GM18502 (cell line): ENCODE measurements around the gene CARS2.
"Not testable (repeated sequence)": the region's sequence is repeated elsewhere in the genome, so short reads cannot be mapped to it uniquely, and the experiment has no call there.

Experiments used
- ATAC-seq: cut with Tn5 transposase; IDR thresholded peaks from one replicate; pipeline ENCODE4 v1.9.1; 2021; ENCODE audit warnings: mild to moderate bottlenecking; ENCODE audit not compliant: unreplicated experiment, poor library complexity

Gene CARS2

DNA sequence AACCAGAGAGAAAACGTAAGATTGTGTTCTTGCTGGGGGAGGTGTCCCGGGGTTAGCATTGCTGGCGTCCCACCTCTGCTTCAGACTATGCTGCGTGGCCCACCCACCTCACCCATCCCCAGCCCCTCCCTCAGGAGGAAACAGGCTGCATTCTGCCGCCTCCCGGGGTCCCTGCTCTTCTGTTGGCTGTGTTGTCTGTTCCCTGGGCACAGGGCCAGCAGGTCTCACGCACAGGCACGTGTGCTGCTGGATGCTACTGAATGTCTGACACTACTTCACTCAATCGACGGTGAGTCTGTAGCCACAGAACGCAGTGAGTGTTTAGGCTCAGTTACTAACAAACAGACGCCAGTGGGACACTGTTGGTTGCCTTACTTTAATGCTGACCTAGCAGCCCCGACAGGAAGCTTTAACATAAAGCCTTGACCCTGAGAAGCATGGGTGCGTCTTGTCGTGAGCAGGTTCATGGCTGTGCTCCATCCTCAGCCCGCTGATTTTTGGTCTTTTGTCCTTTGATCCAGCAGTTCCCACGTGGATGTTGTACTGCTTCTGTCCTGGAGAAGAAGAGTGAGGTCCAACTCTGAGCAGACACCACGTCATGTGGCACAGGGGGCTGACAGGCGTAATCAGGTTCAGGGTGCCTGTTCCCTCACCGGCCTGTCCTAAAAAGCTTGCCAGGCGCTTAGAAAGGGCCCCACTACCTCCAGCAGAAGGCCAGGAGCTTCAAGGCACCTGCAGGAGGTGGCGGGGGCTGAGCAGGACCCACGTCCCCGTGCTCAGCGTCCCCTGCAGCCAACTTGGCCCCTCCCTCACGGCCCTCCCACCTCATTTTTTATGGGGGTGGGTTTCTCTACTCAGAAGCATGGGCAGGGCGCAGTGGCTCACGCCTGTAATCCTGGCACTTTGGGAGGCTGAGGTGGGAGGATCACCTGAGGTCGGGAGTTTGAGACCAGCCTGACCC lies 64.6 kb downstream of the CARS2 start:
- ATAC-seq: no peak

DNA sequence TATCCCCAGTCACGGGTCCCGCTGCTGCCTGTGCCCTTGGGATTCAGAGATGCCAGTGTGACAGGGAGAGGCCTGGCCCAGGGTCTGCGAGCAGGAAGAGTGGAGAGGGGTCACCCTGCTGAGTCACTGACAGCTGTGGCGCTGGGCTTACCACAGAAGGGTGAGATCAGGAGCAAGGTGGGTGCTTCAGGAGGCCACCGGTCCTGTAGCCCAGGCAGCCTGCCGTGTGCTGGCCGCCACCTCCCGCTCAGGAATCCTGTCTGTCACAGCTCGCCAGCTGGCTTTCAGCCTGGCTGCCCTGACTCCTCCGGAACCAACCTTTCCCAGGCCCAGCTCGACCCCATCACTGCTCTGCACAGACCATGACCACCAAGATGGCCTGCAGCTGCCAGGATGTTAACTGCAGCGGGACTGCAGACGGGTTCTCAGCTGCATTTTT lies 65.3 kb downstream of the CARS2 start:
- no peak for ATAC-seq

DNA sequence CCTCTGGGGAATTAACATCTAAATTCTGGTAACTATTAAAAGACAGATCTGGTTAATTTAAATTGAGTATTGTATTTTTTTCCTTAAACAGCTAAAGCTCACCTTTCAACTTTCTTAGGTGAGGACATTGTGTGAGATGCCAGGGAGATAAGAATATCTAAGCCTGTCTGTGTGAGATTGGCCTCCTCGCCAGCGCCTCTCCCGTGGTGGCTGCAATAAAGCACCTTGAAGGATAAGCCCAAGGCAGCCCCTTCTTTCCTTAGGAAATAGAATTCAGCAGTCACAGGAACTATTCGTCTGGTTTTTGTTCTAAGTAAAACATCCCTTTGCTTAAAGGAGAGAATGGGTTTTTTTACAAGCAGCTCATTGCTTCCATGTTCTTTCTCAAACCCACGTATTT lies 66.0 kb downstream of the CARS2 start:
- ATAC-seq: no peak

DNA sequence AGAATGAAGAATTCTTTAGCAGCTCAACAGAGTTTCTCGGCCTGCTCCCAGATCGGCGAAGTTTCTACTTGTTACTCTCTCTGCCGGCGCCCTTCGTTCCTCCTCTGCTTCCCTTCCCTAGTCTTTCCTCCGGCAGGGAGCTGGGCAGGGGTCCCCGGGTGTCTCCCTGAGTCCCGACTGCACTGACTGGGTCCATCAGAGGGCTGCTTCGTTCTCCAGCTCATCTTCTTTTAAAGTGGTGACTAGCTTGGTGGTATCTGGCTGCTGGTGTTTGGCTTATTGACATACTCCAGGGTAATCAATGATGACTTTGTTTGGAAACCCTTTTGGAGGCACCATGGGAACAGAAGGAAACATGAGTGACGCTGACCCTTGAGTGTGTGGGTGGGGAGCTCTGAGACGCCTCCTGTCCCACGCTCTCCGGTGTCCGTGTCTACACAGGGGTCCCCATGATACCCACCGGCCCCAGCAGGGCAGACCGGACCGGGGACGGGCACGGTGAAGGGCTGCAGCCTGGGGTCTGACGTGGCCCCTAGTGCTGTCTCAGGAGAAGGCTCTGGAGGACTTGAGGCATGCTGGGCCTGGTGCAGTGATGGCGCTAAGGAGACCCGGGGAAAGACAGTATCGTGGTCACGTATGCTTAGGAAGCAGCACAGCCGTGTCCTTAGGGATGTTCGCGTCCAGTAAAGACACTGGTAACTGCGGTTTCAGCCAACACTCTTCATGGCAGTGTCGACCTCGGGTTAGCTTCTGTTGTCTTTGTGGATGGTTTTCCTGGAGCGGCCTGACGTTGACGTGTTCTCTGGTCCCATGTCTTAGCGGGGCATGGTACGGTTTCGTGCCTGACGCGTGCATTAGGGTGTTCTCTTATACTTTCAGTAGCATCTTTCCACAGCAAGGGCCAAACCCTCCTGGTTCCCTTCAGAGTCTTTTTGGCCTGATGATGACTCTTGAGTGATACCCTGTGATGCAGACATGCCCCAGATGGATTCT lies 66.8 kb downstream of the CARS2 start:
- no peak for ATAC-seq

DNA sequence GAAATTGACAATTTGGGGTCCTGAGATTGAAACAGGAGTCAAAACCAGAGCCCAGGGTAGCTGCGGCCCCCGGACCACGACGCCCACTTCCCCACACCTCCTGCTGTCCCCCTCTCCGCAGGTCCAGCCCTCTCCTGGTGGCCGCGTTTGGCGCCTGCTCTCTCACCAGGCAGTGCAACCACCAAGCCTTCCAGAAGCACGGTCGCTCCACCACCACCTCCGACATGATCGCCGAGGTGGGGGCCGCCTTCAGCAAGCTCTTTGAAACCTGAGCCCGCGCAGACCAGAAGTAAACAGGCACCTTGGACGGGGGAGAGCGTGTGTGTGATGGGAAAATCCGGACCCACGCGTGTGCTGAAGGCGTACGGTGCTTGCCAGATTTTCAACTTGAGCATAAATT lies 67.7 kb downstream of the CARS2 start:
- no peak for ATAC-seq

DNA sequence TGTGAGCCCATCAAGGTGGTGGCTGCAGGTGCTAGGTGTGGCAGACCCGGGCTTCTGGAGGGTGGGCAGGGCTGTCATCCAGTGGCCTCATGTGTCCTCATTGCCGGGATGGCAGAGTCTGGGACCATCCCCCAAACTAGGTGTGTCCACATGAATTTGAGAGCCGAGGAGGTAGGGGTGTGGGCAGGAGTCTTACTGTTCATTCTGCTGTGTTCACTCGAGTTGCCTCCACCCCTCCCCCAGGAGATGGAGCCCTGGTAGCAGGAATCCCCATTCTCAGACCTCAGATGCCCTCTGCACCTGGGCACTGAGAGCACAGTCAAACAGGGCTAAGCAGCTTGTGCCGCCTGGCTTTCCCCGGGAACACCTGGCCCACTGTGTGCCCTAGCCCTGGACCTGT lies 68.2 kb downstream of the CARS2 start:
- no peak for ATAC-seq

DNA sequence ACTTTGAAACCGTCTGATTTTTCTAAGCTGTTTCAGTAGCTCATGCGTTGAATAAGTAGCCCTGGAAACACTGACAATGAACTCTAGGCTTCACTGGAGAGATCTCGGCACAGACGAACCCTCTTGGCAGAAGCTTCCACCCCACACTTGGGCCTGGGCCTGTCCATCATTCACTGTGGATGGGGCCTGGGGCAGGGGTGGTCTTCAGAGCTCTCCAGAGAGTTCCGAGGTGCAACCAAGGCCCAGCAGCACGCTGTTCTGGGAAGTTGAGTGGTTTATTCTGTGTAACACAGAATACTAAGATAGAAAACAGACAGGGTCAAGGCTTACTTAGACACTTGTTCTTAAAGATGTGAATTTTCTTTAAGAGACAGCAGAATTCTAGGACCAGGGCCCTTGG lies 68.6 kb downstream of the CARS2 start:
- ATAC-seq: no peak

DNA sequence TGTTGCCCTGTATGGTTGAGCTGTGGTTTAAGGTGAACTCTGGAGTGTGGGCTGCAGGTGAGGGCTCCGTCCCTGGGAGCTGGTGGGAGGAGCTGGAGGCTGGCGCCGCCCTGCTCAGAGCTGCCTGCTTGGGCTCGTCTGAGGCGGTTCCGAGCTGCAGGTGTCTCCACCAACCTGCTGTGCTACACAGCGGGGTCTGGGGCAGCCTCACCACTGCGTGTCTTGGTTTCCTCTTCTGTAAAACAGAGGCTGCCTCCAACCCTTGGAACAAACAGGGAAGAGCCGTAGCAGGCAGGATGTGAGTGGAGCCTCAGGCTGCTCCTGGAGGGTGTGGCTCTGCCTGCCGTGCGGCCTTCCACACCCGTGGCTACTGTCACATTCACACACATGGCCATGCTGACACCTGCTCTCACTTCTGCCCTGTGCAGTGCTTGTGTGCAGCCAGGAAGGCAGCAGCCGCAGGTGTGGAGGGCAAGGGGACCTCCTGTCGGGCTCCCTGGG lies 69.2 kb downstream of the CARS2 start:
- no peak for ATAC-seq

DNA sequence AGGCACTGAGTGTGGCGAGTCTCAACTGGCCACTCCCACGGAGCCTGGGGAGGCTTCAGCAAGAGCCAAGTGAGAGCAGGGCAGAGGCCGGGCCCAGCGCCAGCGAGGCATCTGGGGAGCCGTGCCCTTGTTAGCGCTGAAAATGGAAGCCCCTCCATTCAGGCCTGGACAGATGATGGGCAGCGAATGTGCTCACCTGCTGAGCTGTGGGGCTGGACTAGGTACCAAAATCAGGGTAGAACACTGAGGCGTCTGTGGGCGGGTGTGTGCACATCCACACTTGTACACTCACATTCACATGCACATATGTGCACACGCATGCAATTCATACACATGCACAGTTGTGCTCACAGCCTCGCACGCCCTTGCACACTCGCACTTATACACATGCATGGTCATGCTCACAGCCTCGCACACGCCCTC lies 69.9 kb downstream of the CARS2 start:
- no peak for ATAC-seq

DNA sequence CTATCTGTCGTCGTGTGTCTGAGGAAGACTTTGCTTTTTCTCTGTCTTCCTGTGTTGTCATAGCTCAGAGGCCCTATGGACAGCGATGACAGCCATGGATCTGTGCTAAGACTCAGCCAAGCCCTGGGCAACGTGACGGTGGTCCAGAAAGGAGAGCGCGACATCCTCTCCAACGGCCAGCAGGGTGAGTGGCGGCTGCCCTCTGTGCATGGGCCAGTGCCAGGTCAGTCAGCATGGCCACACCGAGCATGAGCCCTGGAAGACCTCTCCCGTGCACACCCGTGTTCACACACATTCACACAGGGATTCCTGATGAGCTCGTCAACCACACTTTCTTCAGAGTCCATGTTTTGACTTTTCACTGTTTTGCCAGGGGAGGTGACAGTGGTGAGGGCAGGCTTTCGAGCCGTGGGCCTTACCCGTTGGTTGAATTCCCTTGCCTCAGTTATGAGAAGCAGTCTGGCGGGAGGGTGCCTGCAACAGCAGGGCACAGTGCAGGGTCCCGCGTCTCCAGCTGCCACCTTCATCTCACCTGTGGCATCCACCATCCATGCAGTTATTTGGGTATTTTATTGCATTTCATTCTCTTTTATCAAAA lies 70.4 kb downstream of the CARS2 start:
- ATAC-seq: no peak

DNA sequence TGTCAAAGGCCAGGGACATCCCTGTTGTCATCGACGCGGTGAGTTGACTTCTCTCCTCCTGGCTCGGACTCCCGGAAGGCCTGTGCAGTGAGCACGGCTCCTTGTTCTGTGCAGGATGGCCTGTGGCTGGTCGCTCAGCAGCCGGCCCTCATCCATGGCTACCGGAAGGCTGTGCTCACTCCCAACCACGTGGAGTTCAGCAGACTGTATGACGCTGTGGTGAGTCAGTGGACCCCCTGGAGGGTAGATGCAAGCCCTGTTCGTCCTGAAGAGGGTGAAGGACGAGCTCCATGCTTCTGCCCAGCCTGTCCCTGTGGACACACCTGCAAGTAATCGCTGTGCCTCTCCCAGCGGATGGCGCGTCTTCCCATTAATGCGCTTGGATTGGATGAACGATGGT lies 71.4 kb downstream of the CARS2 start:
- ATAC-seq: no peak

DNA sequence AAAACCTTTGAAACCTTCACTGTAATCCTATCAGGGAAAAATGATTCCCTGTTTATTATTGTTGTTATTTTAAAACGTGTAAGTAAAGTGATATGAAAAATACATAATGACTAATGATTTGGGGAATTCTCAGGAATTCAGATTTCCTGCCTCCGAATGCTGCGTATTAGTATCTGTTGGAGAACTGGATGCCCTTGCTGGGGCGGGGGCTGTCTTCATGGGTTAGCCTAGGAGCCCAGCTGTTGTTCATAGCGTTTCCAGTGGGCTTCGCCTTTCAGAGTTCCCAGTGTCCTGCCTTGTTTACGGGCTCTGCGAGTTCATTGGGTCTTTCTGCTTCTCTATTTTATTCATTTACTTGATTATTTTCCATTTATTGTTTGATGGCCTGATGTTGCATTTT lies 72.1 kb downstream of the CARS2 start:
- no peak for ATAC-seq

DNA sequence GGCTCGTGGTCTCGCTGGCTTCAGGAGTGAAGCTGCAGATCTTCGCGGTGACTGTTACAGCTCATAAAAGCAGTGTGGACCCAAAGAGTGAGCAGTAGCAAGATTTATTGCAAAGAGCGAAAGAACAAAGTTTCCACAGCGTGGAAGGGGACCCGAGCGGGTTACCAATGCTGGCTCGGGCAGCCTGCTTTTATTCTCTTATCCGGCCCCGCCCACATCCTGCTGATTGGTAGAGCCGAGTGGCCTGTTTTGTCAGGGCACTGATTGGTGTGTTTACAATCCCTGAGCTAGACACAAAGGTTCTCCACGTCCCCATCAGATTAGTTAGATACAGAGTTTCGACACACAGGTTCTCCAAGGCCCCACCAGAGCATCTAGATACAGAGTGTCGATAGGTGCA lies 73.7 kb downstream of the CARS2 start:
- not testable (repeated sequence) for ATAC-seq

DNA sequence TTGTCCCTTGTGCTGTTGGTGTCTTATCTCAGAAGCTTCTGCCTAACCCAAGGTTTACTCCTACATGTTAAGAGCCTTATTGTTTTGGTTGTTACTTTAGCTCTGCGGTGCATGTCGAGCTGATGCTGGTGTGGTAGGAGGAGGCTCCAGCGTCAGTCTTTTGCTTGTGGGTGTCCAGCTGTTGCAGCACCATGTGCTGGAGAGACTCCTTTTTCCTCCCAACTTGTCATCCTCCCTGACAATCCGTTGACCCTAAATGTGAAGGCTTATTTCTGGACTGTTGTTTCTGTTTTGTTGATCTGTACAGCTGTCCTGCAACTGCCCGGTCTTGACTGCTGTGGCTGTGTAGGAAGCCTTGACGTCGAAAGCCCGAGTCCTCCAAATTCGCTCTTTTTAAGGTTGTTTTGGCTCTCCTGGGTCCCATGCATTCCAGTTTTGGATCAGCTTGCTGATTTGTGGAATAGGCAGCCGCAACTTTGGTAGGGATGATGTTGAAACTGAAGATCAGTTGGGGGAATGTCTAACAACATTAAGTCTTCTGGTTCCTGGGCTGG lies 75.3 kb downstream of the CARS2 start:
- no peak for ATAC-seq

DNA sequence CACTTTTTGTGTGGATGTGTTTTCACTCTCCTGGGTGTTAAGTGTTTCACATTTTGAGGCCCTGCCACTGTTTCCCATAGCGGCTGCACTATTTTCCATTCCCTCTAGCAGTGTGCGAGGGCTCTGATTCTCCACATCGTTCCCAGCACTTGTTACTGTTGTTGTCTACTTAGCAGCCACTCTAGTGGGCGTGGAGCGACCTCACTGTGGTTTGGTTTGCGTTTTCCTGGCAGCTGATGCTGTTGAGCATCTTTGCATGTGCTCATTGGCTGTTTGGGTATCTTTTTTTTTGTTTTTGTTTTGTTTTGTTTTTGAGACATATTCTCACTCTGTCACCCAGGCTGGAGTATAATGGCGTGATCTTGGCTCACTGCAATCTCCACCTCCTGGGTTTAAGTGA lies 76.2 kb downstream of the CARS2 start:
- ATAC-seq: no peak

DNA sequence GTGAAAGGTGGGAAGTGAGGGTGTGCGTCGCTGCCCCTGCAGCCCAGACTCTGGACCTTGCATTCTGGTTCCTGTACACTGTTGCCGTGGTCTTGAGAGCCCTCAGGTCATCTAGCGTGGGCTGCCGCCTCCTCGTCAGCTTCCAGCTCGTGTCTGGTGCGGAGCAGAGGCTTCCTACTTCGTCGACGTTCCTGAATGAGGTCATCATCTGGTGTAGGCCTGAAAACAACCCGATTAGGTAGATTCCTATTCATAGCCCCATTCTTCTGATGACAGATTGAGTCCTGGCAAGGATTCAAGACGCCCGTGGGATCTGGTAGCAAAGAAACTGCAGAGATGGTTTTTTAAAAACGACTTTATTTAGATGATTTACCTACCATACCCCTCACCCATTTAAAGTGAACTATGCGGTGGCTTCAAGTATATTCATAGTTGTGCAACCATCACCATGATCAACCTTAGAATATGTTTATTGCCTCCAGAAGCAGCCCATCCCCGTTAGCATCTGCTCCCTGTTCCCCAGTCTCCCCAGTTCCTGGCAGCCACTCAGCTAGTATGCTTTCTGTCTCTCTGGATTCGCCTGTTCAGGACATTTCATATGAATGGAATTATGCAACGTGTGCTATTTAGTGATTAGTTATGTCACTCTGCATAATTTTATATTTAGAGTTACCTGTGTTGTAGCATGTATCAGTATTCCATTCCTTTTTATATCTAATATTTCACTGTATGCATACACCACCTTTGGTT lies 76.8 kb downstream of the CARS2 start:
- ATAC-seq: no peak

DNA sequence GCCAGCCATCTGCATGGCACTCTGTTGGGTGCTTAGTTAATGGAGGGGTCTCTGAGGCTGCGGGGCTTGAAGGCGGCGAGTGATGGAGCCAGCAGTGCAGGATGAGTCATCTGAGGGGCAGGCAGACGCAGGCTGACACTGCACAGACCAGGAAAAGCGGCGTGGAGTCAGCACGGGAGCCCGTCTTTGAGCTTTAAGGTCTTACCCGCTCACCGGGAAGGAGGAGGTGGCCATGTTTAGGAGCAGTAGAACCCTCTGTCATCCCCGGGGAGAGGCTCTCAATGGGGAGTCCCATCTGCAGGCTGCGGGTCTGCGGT lies 77.5 kb downstream of the CARS2 start:
- ATAC-seq: no peak

DNA sequence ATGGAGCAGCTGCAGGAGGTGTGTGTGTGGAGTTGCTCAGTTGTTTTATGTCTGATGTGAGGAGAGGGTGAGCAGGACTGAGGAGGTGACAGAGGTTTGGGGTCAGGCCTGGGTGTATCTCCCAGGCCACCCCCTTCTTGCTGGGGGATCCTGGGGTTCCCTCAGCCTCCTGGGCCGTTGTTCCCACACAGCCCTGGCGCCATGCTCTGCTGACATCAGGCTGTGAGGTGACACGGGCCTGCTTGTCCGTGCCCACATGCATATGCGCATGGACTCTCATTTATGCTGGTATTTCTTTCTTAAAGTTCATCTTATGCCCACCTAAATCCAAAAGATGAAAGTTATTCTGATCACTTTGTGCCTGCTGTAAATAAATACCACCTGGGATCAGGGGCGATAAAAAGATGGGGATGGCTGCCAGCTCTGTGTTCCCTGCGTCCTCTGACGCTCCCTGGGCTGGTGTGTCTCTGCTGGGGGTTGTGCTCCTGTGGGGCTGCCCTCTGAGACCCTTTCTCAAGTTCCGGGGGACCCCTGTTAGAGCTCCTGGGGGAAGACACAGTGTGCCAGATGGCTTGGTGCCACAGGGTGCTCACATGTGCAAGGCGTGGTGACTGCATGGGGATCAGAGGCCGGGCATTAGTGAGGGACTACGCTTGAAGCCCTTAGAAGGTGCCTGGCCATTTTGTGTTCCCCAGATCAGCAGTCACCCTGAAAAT lies 78.0 kb downstream of the CARS2 start:
- ATAC-seq: no peak

DNA sequence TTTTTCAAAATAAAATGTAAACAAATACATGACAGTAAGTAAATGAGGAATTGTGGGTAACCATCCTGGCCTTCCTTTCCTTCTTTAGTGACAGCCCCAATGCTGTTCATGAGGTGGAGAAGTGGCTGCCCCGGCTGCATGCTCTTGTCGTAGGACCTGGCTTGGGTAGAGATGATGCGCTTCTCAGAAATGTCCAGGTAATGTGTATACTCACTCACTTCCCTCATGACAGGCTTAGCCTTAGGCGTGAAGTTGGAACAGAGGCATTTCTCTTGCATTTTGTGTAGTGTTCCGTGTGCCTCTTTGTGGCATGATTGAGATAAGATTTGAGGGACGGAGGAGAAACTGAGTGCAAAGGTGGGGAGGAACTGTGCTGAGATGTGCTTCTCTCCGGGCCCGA lies 78.6 kb downstream of the CARS2 start:
- no peak for ATAC-seq
